GM12875 (cell line): Measurements from ENCODE around the gene RPS6KA2.
"Not testable (repeated sequence)": the region's sequence is repeated elsewhere in the genome, so short reads cannot be mapped to it uniquely, and the experiment has no call there.

Experiments
- H3K4me3 ChIP-seq: one replicate; pipeline ENCODE4 v1.5.1; 2011; ENCODE audit warnings: low read depth, low read length, control low read depth
- CTCF ChIP-seq: IDR thresholded peaks from 2 replicates; pipeline ENCODE4 v1.5.1; 2011; ENCODE audit warnings: low read depth, mild to moderate bottlenecking, control low read depth, inconsistent platforms, low read length, moderate library complexity, borderline replicate concordance; ENCODE audit not compliant: insufficient read depth

The RPS6KA2 gene

GRCh38 chr6:166532302-166532701 lies 94.7 kb downstream of the RPS6KA2 start:
- H3K4me3 ChIP-seq, result no peak overlapping the region
- no peak for TF ChIP-seq CTCF

- H3K4me3 ChIP-seq, result no peak overlapping the region
- TF ChIP-seq CTCF, result no peak
Observed at GRCh38 chr6:166530211-166531095, 96.6 kb downstream of the RPS6KA2 start.

- TF ChIP-seq CTCF, result no peak
Observed at GRCh38 chr6:166529586-166529985, 97.5 kb downstream of the RPS6KA2 start.

GRCh38 chr6:166529058-166529457 lies 98.0 kb downstream of the RPS6KA2 start:
- H3K4me3 ChIP-seq, result not testable (repeated sequence)

More at GRCh38 chr6:166529586-166529985, 97.5 kb downstream of the RPS6KA2 start:
- no peak overlapping the region for H3K4me3 ChIP-seq

GRCh38 chr6:166527849-166528248 lies 99.2 kb downstream of the RPS6KA2 start:
- H3K4me3 ChIP-seq, result no peak overlapping the region
- no peak for TF ChIP-seq CTCF

- TF ChIP-seq CTCF, result no peak
- H3K4me3 ChIP-seq, result no peak overlapping the region
Observed at GRCh38 chr6:166526937-166527336, 100.1 kb downstream of the RPS6KA2 start.

DNA sequence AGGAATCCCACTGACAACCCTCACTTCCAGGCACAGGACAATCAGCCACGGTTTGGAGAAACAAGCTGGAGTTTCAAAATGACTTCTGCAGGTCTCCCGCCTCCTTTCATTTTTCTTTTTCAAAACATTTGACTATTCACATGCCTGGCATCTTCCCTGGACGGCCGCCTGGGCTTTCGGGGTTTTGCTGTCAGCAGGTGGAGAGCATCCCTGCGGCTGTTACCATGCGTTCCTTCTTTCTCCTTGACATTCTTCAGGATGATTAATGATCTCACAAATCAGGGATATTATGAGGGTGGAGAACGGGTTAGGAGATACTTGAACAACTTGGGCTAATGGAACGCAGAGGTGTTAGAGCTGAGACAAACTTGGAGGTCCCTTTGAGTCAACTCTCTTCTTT lies 101.5 kb downstream of the RPS6KA2 start:
- no peak overlapping the region for H3K4me3 ChIP-seq
- no peak for TF ChIP-seq CTCF
